Stimulated activated CD4-positive, alpha-beta T cell treated with anti-CD3 and anti-CD28 coated beads, Interleukin-1b, Interleukin-23, amount 100 ng/mL, for 4 hours (primary cell): ENCODE data around the gene SCG3.
A peak's percentile ranks its signal among the peaks of the same experiment; 100 is the strongest.
"Not testable (repeated sequence)": the region's sequence is repeated elsewhere in the genome, so short reads cannot be mapped to it uniquely, and the experiment has no call there.

Source experiments
- DNase-seq, 2 donors: peaks; one replicate each; pipeline ENCODE4 v3.0.0-alpha.2; 2020; ENCODE audit warnings: low read depth in 2 of 2

SCG3 gene

GRCh38 chr15:51681303-51681963 is at the start of gene SCG3:
Gene SCG3 (plus strand): TSS chr15:51681503. CDS start chr15:51681756, 253 bp downstream.
- peak; percentile 11 to 44 for DNase-seq

GRCh38 chr15:51634591-51635198 is 46.6 kb upstream of the SCG3 start:
- no peak for DNase-seq

- DNase-seq = no peak
Measured at GRCh38 chr15:51641490-51642130, 39.7 kb upstream of the SCG3 start.

GRCh38 chr15:51642696-51643095 is 38.6 kb upstream of the SCG3 start:
- DNase-seq = no peak

GRCh38 chr15:51647128-51647562 is 34.2 kb upstream of the SCG3 start:
- DNase-seq = no peak

GRCh38 chr15:51648101-51648500 is 33.2 kb upstream of the SCG3 start:
- not testable (repeated sequence) for DNase-seq

GRCh38 chr15:51648643-51649042 is 32.7 kb upstream of the SCG3 start:
- DNase-seq = not testable (repeated sequence)

- peak in 1 of 2 donors; percentile 46 for DNase-seq
Measured at GRCh38 chr15:51649659-51650521, 31.4 kb upstream of the SCG3 start.

GRCh38 chr15:51652084-51652668 is 29.1 kb upstream of the SCG3 start:
- no peak for DNase-seq

- not testable (repeated sequence) for DNase-seq
Measured at GRCh38 chr15:51655401-51656057, 25.8 kb upstream of the SCG3 start.

- DNase-seq = no peak
Measured at GRCh38 chr15:51658664-51659063, 22.6 kb upstream of the SCG3 start.

- DNase-seq = no peak
Measured at GRCh38 chr15:51661072-51661471, 20.2 kb upstream of the SCG3 start.

GRCh38 chr15:51667478-51667877 is 13.8 kb upstream of the SCG3 start:
- no peak for DNase-seq

GRCh38 chr15:51668446-51668845 is 12.9 kb upstream of the SCG3 start:
- no peak for DNase-seq

- DNase-seq = no peak
Measured at GRCh38 chr15:51669381-51669780, 11.9 kb upstream of the SCG3 start.

- DNase-seq = no peak
Measured at GRCh38 chr15:51672155-51672687, 9.1 kb upstream of the SCG3 start.

- no peak for DNase-seq
Measured at GRCh38 chr15:51672913-51673857, 8.1 kb upstream of the SCG3 start.

- no peak for DNase-seq
Measured at GRCh38 chr15:51675234-51675633, 6.1 kb upstream of the SCG3 start.

- no peak for DNase-seq
Measured at GRCh38 chr15:51677021-51677420, 4.3 kb upstream of the SCG3 start.

- DNase-seq = no peak
Measured at GRCh38 chr15:51677452-51677851, 3.9 kb upstream of the SCG3 start.
